CD4-positive, alpha-beta T cell (primary cell): Measurements from ENCODE around the gene RAE1. TPM values are rescaled to one million over a fixed set of nuclear protein-coding genes. Genes with fewer than 3 reads are reported as not detected.

Experiments
- ATAC-seq: fragments of 200-7000 bp; cut with Tn5 transposase; one replicate; pipeline ENCODE4 v1.10.0; 2022; ENCODE audit warnings: mild to moderate bottlenecking; ENCODE audit not compliant: poor library complexity
- CTCF ChIA-PET: fragments of 350-600 bp; sonication (Branson Sonifier 250); formaldehyde crosslinking; loops from one replicate; lab custom pipeline; 2021; ENCODE audit warnings: antibody characterized with exemption, inconsistent platforms; lab: Charles Lee
- POLR2A ChIA-PET: fragments of 350-600 bp; sonication (Branson Sonifier 250); formaldehyde crosslinking; loops from one replicate; lab custom pipeline; 2021; ENCODE audit warnings: antibody characterized with exemption, inconsistent platforms; lab: Charles Lee
- DNase-seq, 14 experiments: peaks; one replicate each; pipeline ENCODE4 v3.0.0-alpha.2; 2013 to 2020; ENCODE audit warnings: mixed read lengths in 2 of 14
- H3K27ac ChIP-seq, 2 donors: one replicate each; pipeline versions ENCODE4 v1.5.1 to v1.7.0; 2013; ENCODE audit warnings: low read length in 2 of 2, low read depth in 1 of 2, mild to moderate bottlenecking in 1 of 2
- H3K27me3 ChIP-seq, 2 experiments: 1 replicate in 1 of 2; 2 replicates in 1 of 2; pipeline versions ENCODE4 v1.6.1 to v1.7.0; 2013; ENCODE audit warnings: low read length in 2 of 2, control low read depth in 1 of 2, mild to moderate bottlenecking in 1 of 2, moderate library complexity in 1 of 2; ENCODE audit not compliant: insufficient read depth in 2 of 2, control insufficient read depth in 1 of 2
- H3K36me3 ChIP-seq: one replicate; pipeline ENCODE4 v1.6.1; 2013; ENCODE audit warnings: low read length, control low read depth; ENCODE audit not compliant: insufficient read depth
- H3K4me1 ChIP-seq: one replicate; pipeline ENCODE4 v1.6.1; 2013; ENCODE audit warnings: low read length, control low read depth; ENCODE audit not compliant: insufficient read depth
- H3K4me3 ChIP-seq: one replicate; pipeline ENCODE4 v1.5.1; 2013; ENCODE audit warnings: mild to moderate bottlenecking, low read length, moderate library complexity
- H3K9me3 ChIP-seq, 2 experiments: 1 replicate in 1 of 2; 2 replicates in 1 of 2; pipeline versions ENCODE4 v1.6.1 to v1.7.0; 2013; ENCODE audit warnings: low read length in 2 of 2, mild to moderate bottlenecking in 2 of 2, control low read depth in 1 of 2, moderate library complexity in 1 of 2; ENCODE audit not compliant: control insufficient read depth in 1 of 2, insufficient read depth in 1 of 2
- H3K27ac Mint-ChIP-seq: one replicate; pipeline ENCODE4 v1.8.0; 2020; ENCODE audit warnings: mixed read lengths
- H3K27me3 Mint-ChIP-seq: one replicate; pipeline ENCODE4 v1.8.0; 2021; ENCODE audit warnings: mixed read lengths
- H3K36me3 Mint-ChIP-seq: one replicate; pipeline ENCODE4 v1.8.0; 2021; ENCODE audit warnings: low read depth, mixed read lengths
- H3K4me1 Mint-ChIP-seq: one replicate; pipeline ENCODE4 v1.8.0; 2021; ENCODE audit warnings: low read depth, mixed read lengths
- H3K4me3 Mint-ChIP-seq: one replicate; pipeline ENCODE4 v1.8.0; 2020; ENCODE audit warnings: mild to moderate bottlenecking, mixed read lengths
- H3K9me3 Mint-ChIP-seq: one replicate; pipeline ENCODE4 v1.8.0; 2020; ENCODE audit warnings: mixed read lengths
- CTCF ChIP-seq: fragments of 200-600 bp; IDR thresholded peaks from one replicate; pipeline ENCODE4 v1.8.0; 2022; ENCODE audit warnings: antibody characterized with exemption, mild to moderate bottlenecking
- intact Hi-C, 2 experiments: fragments of 100-400 bp; cut with DNase I in 1 of 2; cut with micrococcal nuclease in 1 of 2; formaldehyde crosslinking; loops; one replicate each; pipeline versions ENCODE4 v1.15.1 to v1.9.0; 2023 to 2025; cut with DNase I, micrococcal nuclease
- total RNA-seq, 174 experiments: library from RNA in 2 of 174; stranded (reverse) in 2 of 174; gene quantifications; one replicate each; pipeline ENCODE4 v1.2.3 and lab custom pipeline; 2021 to 2026

RAE1 gene
- total RNA-seq, 2 experiments from 2014 or later: 58.8 to 60.7 TPM

- CTCF ChIA-PET: no interaction called here
- H3K4me1 Mint-ChIP-seq: peaks cover 38% of the 10 kb centered on the region
- H3K27me3 Mint-ChIP-seq: no peaks in the 10 kb centered on the region
- H3K27ac Mint-ChIP-seq: no peak overlapping the region
- H3K4me3 Mint-ChIP-seq: no peak overlapping the region
- no peak for ATAC-seq
- DNase-seq: no peak
- H3K27ac ChIP-seq: no peak overlapping the region
- H3K4me3 ChIP-seq: no peak overlapping the region
- no peak for TF ChIP-seq CTCF
- POLR2A ChIA-PET: interaction anchor here (2.8 kb wide), 1 partner anchor 27 kb away, joined by 13 read pairs; no protein-coding TSS in a partner anchor
- H3K4me1 ChIP-seq: peaks cover 41% of the 10 kb centered on the region
- no peaks in the 10 kb centered on the region for H3K9me3 Mint-ChIP-seq
- H3K9me3 ChIP-seq: no peaks in the 10 kb centered on the region
- H3K27me3 ChIP-seq: no peaks in the 10 kb centered on the region
- no peaks in the 10 kb centered on the region for H3K36me3 Mint-ChIP-seq
- no peaks in the 10 kb centered on the region for H3K36me3 ChIP-seq
- intact Hi-C loops: no loop called here
Measured at GRCh38 chr20:57425150-57426013, 74.3 kb downstream of the RAE1 start.

- Histone ChIP-seq H3K27ac (no peak overlapping the region), H3K4me3 (no peak overlapping the region), H3K9me3 (no peaks in the 10 kb centered on the region), H3K4me1 (peaks cover 49% of the 10 kb centered on the region), H3K27me3 (no peaks in the 10 kb centered on the region), H3K36me3 (no peaks in the 10 kb centered on the region)
- no peaks in the 10 kb centered on the region for H3K36me3 Mint-ChIP-seq
- no peak for TF ChIP-seq CTCF
- ChIA-PET CTCF (no interaction called here), POLR2A (interaction anchor here (2.8 kb wide), 1 partner anchor 28 kb away, joined by 13 read pairs; no protein-coding TSS in a partner anchor)
- no peak overlapping the region for H3K27ac Mint-ChIP-seq
- ATAC-seq (no peak), DNase-seq (no peak)
- no peaks in the 10 kb centered on the region for H3K27me3 Mint-ChIP-seq
- intact Hi-C loops: no loop called here
- H3K9me3 Mint-ChIP-seq: no peaks in the 10 kb centered on the region
- H3K4me3 Mint-ChIP-seq: no peak overlapping the region
- peaks cover 44% of the 10 kb centered on the region for H3K4me1 Mint-ChIP-seq
Measured at GRCh38 chr20:57426271-57426689, 75.2 kb downstream of the RAE1 start.

GRCh38 chr20:57426831-57427230 is 75.8 kb downstream of the RAE1 start:
- Histone ChIP-seq H3K4me1 (peaks cover 55% of the 10 kb centered on the region), H3K4me3 (no peak overlapping the region), H3K27ac (no peak overlapping the region), H3K36me3 (no peaks in the 10 kb centered on the region), H3K9me3 (no peaks in the 10 kb centered on the region), H3K27me3 (no peaks in the 10 kb centered on the region)
- Mint-ChIP-seq H3K4me3 (no peak overlapping the region), H3K27me3 (no peaks in the 10 kb centered on the region), H3K27ac (no peak overlapping the region), H3K9me3 (no peaks in the 10 kb centered on the region), H3K36me3 (no peaks in the 10 kb centered on the region), H3K4me1 (peaks cover 49% of the 10 kb centered on the region)
- TF ChIP-seq CTCF: no peak
- DNase-seq (no peak), ATAC-seq (no peak)
- ChIA-PET POLR2A (interaction anchor here (1.7 to 2.8 kb wide), 2 partner anchors 29 to 34 kb away, joined by 6 to 13 read pairs; no protein-coding TSS in a partner anchor), CTCF (no interaction called here)
- intact Hi-C loops: no loop called here
